IMR-90 (cell line): ENCODE data around the gene CSNK2A1. TPM values are rescaled to one million over a fixed set of nuclear protein-coding genes. Genes with fewer than 3 reads are reported as not detected.

ENCODE experiments used
- ATAC-seq: fragments of 200-7000 bp; cut with Tn5 transposase; 2 replicates; pipeline ENCODE4 v1.9.1; 2020; ENCODE audit warnings: low read depth, mild to moderate bottlenecking, moderate library complexity
- BruUV-seq: library from RNA; stranded (reverse); fragments of 400-500 nt; replicated peaks from 2 replicates; lab custom pipeline; 2021; lab: Mats Ljungman, UMichigan
- CTCF ChIA-PET: fragments of 300-600 bp; formaldehyde crosslinking; extraction: SDS; loops from one replicate; lab custom pipeline; 2021; ENCODE audit warnings: antibody characterized with exemption; lab: Yijun Ruan, JAX
- POLR2A ChIA-PET: fragments of 300-600 bp; sonication (Branson Sonifier 250); formaldehyde crosslinking; loops from one replicate; lab custom pipeline; 2022; ENCODE audit warnings: antibody characterized with exemption; ENCODE audit not compliant: unreplicated experiment; lab: Charles Lee
- DNase-seq: peaks from one replicate; pipeline ENCODE4 v3.0.0; 2013
- H2AFZ ChIP-seq: replicated peaks from 2 replicates; pipeline ENCODE3; 2013; ENCODE audit warnings: low read length, mild to moderate bottlenecking; ENCODE audit not compliant: poor library complexity
- H2AK5ac ChIP-seq: 2 replicates; pipeline ENCODE4 v1.6.1; 2013; ENCODE audit warnings: low read depth, low read length, inconsistent platforms
- H2AK9ac ChIP-seq: replicated peaks from 2 replicates; pipeline ENCODE3; 2013; ENCODE audit warnings: mild to moderate bottlenecking, low read depth, low read length, moderate library complexity; ENCODE audit not compliant: poor library complexity
- H2BK120ac ChIP-seq: 2 replicates; pipeline ENCODE4 v1.6.1; 2013; ENCODE audit warnings: low read depth, low read length, inconsistent platforms
- H2BK15ac ChIP-seq: 3 replicates; pipeline ENCODE4 v1.6.1; 2013; ENCODE audit warnings: low read depth, low read length, inconsistent platforms
- H2BK20ac ChIP-seq: 2 replicates; pipeline ENCODE4 v1.6.1; 2013; ENCODE audit warnings: low read depth, mild to moderate bottlenecking, inconsistent platforms, low read length, moderate library complexity
- H2BK5ac ChIP-seq: 2 replicates; pipeline ENCODE4 v1.6.1; 2013; ENCODE audit warnings: mild to moderate bottlenecking, low read depth, low read length, inconsistent platforms; ENCODE audit not compliant: poor library complexity, severe bottlenecking
- H3K14ac ChIP-seq: replicated peaks from 2 replicates; pipeline ENCODE4 v1.6.1; 2013; ENCODE audit warnings: low read depth, low read length, inconsistent platforms
- H3K18ac ChIP-seq: 2 replicates; pipeline ENCODE4 v1.6.1; 2013; ENCODE audit warnings: low read depth, low read length, control low read depth
- H3K23ac ChIP-seq: 2 replicates; pipeline ENCODE4 v1.6.1; 2013; ENCODE audit warnings: low read depth, low read length, inconsistent platforms
- H3K27ac ChIP-seq: 2 replicates; pipeline ENCODE4 v1.5.1; 2013; ENCODE audit warnings: mild to moderate bottlenecking, control low read depth, low read length; ENCODE audit not compliant: insufficient read depth
- H3K27me3 ChIP-seq: 2 replicates; pipeline ENCODE4 v1.6.1; 2013; ENCODE audit warnings: low read length; ENCODE audit not compliant: control insufficient read depth, insufficient read depth
- H3K36me3 ChIP-seq: 2 replicates; pipeline ENCODE4 v1.6.1; 2013; ENCODE audit warnings: low read length, mixed read lengths; ENCODE audit not compliant: control insufficient read depth, insufficient read depth
- H3K4ac ChIP-seq: 2 replicates; pipeline ENCODE4 v1.6.1; 2013; ENCODE audit warnings: low read depth, low read length, inconsistent platforms
- H3K4me1 ChIP-seq: 2 replicates; pipeline ENCODE4 v1.6.1; 2013; ENCODE audit warnings: low read length, mixed read lengths; ENCODE audit not compliant: control insufficient read depth, insufficient read depth
- H3K4me2 ChIP-seq: 2 replicates; pipeline ENCODE4 v1.6.1; 2013; ENCODE audit warnings: low read depth, mild to moderate bottlenecking, control low read depth, low read length, moderate library complexity
- H3K4me3 ChIP-seq: 2 replicates; pipeline ENCODE4 v1.5.1; 2013; ENCODE audit warnings: low read depth, mild to moderate bottlenecking, control low read depth, low read length, moderate library complexity; ENCODE audit not compliant: insufficient read depth
- H3K56ac ChIP-seq: 2 replicates; pipeline ENCODE4 v1.6.1; 2013; ENCODE audit warnings: low read length, inconsistent platforms; ENCODE audit not compliant: insufficient read depth; ENCODE audit errors: extremely low read depth
- H3K79me1 ChIP-seq, 2 experiments: 2 replicates each; pipeline ENCODE4 v1.6.1; 2013; ENCODE audit warnings: low read length in 2 of 2, inconsistent platforms in 1 of 2, low read depth in 1 of 2
- H3K9ac ChIP-seq: 2 replicates; pipeline ENCODE4 v1.6.1; 2013; ENCODE audit warnings: low read depth, low read length, control low read depth
- H3K9me1 ChIP-seq: 2 replicates; pipeline ENCODE4 v1.6.1; 2013; ENCODE audit warnings: low read length, inconsistent platforms; ENCODE audit not compliant: insufficient read depth
- H3K9me3 ChIP-seq: 2 replicates; pipeline ENCODE4 v1.6.1; 2013; ENCODE audit warnings: low read length; ENCODE audit not compliant: control insufficient read depth, insufficient read depth
- H4K20me1 ChIP-seq: 2 replicates; pipeline ENCODE4 v1.6.1; 2013; ENCODE audit warnings: low read length, inconsistent platforms; ENCODE audit not compliant: insufficient read depth
- H4K5ac ChIP-seq: 2 replicates; pipeline ENCODE4 v1.6.1; 2013; ENCODE audit warnings: mild to moderate bottlenecking, low read depth, low read length, control low read depth
- H4K8ac ChIP-seq, 2 experiments: 2 replicates each; pipeline ENCODE4 v1.6.1; 2013; ENCODE audit warnings: low read depth in 2 of 2, low read length in 2 of 2, control low read depth in 1 of 2, inconsistent platforms in 1 of 2
- H4K91ac ChIP-seq: 2 replicates; pipeline ENCODE4 v1.6.1; 2013; ENCODE audit warnings: low read depth, low read length, inconsistent platforms; ENCODE audit not compliant: insufficient read depth
- CHD1 ChIP-seq: IDR thresholded peaks from 2 replicates; pipeline ENCODE4 v1.6.1; 2012; ENCODE audit warnings: low read depth, low read length, improper control_type of control experiment
- FOS ChIP-seq: fragments of 150-350 bp; IDR thresholded peaks from 2 replicates; pipeline ENCODE4 v1.6.1; 2016; ENCODE audit warnings: low read depth, low read length
- MAZ ChIP-seq: IDR thresholded peaks from 2 replicates; pipeline ENCODE4 v1.6.1; 2012; ENCODE audit warnings: low read depth, mild to moderate bottlenecking, low read length, improper control_type of control experiment, moderate library complexity, borderline replicate concordance
- MXI1 ChIP-seq: IDR thresholded peaks from 2 replicates; pipeline ENCODE4 v1.6.1; 2012; ENCODE audit warnings: low read depth, mild to moderate bottlenecking, low read length, moderate library complexity, borderline replicate concordance
- NFE2L2 ChIP-seq: fragments of 150-350 bp; IDR thresholded peaks from 2 replicates; pipeline ENCODE4 v1.6.1; 2016; ENCODE audit warnings: low read depth, mild to moderate bottlenecking, low read length
- POLR2A ChIP-seq: IDR thresholded peaks from 2 replicates; pipeline ENCODE4 v1.6.1; 2012; ENCODE audit warnings: mild to moderate bottlenecking, low read depth, low read length
- RAD21 ChIP-seq: IDR thresholded peaks from 2 replicates; pipeline ENCODE4 v1.6.1; 2012; ENCODE audit warnings: low read length, improper control_type of control experiment
- RCOR1 ChIP-seq: IDR thresholded peaks from 2 replicates; pipeline ENCODE4 v1.6.1; 2012; ENCODE audit warnings: mild to moderate bottlenecking, low read length, improper control_type of control experiment; ENCODE audit not compliant: insufficient replicate concordance
- RFX5 ChIP-seq: IDR thresholded peaks from 2 replicates; pipeline ENCODE4 v1.8.0; 2012; ENCODE audit warnings: low read depth, mild to moderate bottlenecking, low read length, moderate library complexity
- WGBS, 2 experiments: methylation state at CpG; one replicate each; pipeline versions ENCODE4 v1.1.5 to v1.1.7; 2013; ENCODE audit warnings: missing lambda C conversion rate in 2 of 2; ENCODE audit not compliant: insufficient read length in 1 of 2; ENCODE audit errors: extremely low coverage in 2 of 2; 5-methylcytosine and 5-hydroxymethylcytosine counted together
- dilution Hi-C: fragments of 300-500 bp; cut with HindIII; formaldehyde crosslinking; loops from one replicate; pipeline ENCODE4 v1.14.3; 2018; ENCODE audit warnings: low sequenced_read_pairs; ENCODE audit not compliant: unreplicated experiment
- in situ Hi-C: fragments of 300-500 bp; cut with MboI; formaldehyde crosslinking; loops from 3 replicates; pipeline ENCODE4 v1.14.3; 2019; ENCODE audit warnings: low sequenced_read_pairs, inconsistent platforms, mixed read lengths
- intact Hi-C: fragments of 100-400 bp; cut with micrococcal nuclease; formaldehyde crosslinking; loops from 2 replicates; pipeline ENCODE4 v1.10.0; 2022
- polyA plus RNA-seq, 3 experiments: library from polyadenylated mRNA; depleted of rRNA; stranded (reverse); fragments of >200 nt; gene quantifications; 2 replicates each; pipeline ENCODE4 v1.2.3, GENCODE V29; 2012; ENCODE audit warnings: low replicate concordance in 1 of 3
- total RNA-seq: library from RNA; depleted of rRNA; stranded (reverse); fragments of >200 nt; gene quantifications from 2 replicates; pipeline ENCODE4 v1.2.3, GENCODE V29; 2012
- TF ChIP-seq, protein P1 (sequence below): fragments of 150-350 bp; IDR thresholded peaks from 2 replicates; pipeline ENCODE4 v1.6.1; 2017; ENCODE audit warnings: mild to moderate bottlenecking, antibody characterized with exemption, low read length, low read depth
- TF ChIP-seq, protein P2 (sequence below): fragments of 150-350 bp; IDR thresholded peaks from 2 replicates; pipeline ENCODE4 v1.6.1; 2016; ENCODE audit warnings: low read depth, mild to moderate bottlenecking, low read length, moderate library complexity, borderline replicate concordance

The CSNK2A1 gene
- total and polyA plus RNA-seq, 2 of the 4 experiments (the other 2 are of a cell fraction): 86.3 to 151 TPM

DNA sequence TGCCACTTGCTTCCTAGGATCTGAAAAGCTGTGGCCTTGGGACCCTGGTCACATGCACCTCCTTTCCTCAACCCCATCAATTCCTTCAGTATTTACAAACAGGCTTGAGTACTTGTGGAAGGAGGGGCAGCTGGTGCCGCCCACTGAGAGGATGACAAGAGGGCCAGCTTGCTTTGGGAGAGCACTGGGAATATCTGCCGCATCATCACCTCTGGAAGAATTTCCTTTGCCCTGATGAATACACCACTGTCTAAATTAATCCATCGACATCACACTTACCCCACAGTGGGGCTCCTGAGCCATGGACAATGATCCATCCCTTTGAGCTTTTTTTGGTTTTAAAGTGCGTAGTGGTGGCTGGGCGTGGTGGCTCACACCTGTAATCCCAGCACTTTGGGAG is 107.1 kb downstream of the CSNK2A1 start:
- H3K4me2 ChIP-seq: no peak overlapping the region
- no peak overlapping the region for H4K5ac ChIP-seq
- H2AK9ac ChIP-seq: no peak overlapping the region
- WGBS, 2 experiments: no CpG with 5 or more reads among the region's 5 CpGs
- no peaks in the 10 kb centered on the region for H3K27me3 ChIP-seq
- dilution Hi-C loops (no loop called here), in situ Hi-C loops (no loop called here), intact Hi-C loops (no loop called here)
- H2BK20ac ChIP-seq: no peak overlapping the region
- no peak overlapping the region for H4K8ac ChIP-seq
- H2AK5ac ChIP-seq: no peak overlapping the region
- BruUV-seq: no TSS peak
- no peak overlapping the region for H2BK120ac ChIP-seq
- H4K20me1 ChIP-seq: peaks cover 17% of the 10 kb centered on the region
- no peaks in the 10 kb centered on the region for H3K9me3 ChIP-seq
- POLR2A ChIA-PET: no interaction called here
- peaks cover 75% of the 10 kb centered on the region for H3K36me3 ChIP-seq
- no peak overlapping the region for H3K18ac ChIP-seq
- no peak overlapping the region for H4K91ac ChIP-seq
- no peak overlapping the region for H3K23ac ChIP-seq
- H3K4ac ChIP-seq: no peak overlapping the region
- H3K9me1 ChIP-seq: peaks cover 7% of the 10 kb centered on the region; the same call in 1 of the 2 replicates
- H3K4me3 ChIP-seq: no peak overlapping the region
- H3K79me1 ChIP-seq: peaks cover 8 to 37% of the 10 kb centered on the region in 2 experiments; a peak in 3 of 4 replicates
- H2AFZ ChIP-seq: no peak overlapping the region
- no peak overlapping the region for H2BK15ac ChIP-seq
- H3K56ac ChIP-seq: no peak overlapping the region
- no peaks in the 10 kb centered on the region for H3K4me1 ChIP-seq
- H3K9ac ChIP-seq: no peak overlapping the region
- CTCF ChIA-PET: interaction anchor here (0.6 to 1.4 kb wide), 3 partner anchors 22 to 42 kb away, joined by 3 read pairs; no protein-coding TSS in a partner anchor
- no peak overlapping the region for H3K27ac ChIP-seq
- H2BK5ac ChIP-seq: no peak overlapping the region
- H3K14ac ChIP-seq: no peak overlapping the region
- ATAC-seq (no peak), DNase-seq (no peak)
- TF ChIP-seq MXI1 (no peak), RCOR1 (no peak), RFX5 (no peak), POLR2A (no peak), MAZ (no peak), CHD1 (no peak), RAD21 (no peak), FOS (no peak), NFE2L2 (no peak)
- TF ChIP-seq, protein P1, sequence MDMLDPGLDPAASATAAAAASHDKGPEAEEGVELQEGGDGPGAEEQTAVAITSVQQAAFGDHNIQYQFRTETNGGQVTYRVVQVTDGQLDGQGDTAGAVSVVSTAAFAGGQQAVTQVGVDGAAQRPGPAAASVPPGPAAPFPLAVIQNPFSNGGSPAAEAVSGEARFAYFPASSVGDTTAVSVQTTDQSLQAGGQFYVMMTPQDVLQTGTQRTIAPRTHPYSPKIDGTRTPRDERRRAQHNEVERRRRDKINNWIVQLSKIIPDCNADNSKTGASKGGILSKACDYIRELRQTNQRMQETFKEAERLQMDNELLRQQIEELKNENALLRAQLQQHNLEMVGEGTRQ: no peak
- TF ChIP-seq, protein P2, sequence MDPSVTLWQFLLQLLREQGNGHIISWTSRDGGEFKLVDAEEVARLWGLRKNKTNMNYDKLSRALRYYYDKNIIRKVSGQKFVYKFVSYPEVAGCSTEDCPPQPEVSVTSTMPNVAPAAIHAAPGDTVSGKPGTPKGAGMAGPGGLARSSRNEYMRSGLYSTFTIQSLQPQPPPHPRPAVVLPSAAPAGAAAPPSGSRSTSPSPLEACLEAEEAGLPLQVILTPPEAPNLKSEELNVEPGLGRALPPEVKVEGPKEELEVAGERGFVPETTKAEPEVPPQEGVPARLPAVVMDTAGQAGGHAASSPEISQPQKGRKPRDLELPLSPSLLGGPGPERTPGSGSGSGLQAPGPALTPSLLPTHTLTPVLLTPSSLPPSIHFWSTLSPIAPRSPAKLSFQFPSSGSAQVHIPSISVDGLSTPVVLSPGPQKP: no peak
